GM19452 (cell line): ENCODE data around the gene DLG1.

Experiments
- ATAC-seq: cut with Tn5 transposase; IDR thresholded peaks from one replicate; pipeline ENCODE4 v1.9.1; 2021; ENCODE audit not compliant: unreplicated experiment

The DLG1 gene

GRCh38 chr3:197320582-197320981 lies 22.2 kb upstream of the DLG1 start:
- ATAC-seq: no peak

- ATAC-seq: no peak
These were observed 19.0 kb upstream of the DLG1 start for GRCh38 chr3:197317250-197317963.

- no peak for ATAC-seq
These were observed 14.0 kb upstream of the DLG1 start for GRCh38 chr3:197312431-197312830.

- ATAC-seq: no peak
These were observed 13.2 kb upstream of the DLG1 start for GRCh38 chr3:197311591-197311990.

- ATAC-seq: no peak
These were observed 11.3 kb upstream of the DLG1 start for GRCh38 chr3:197309528-197310361.

GRCh38 chr3:197308591-197308990 lies 10.2 kb upstream of the DLG1 start:
- no peak for ATAC-seq

GRCh38 chr3:197306374-197307086 lies 8.1 kb upstream of the DLG1 start:
- ATAC-seq: no peak

GRCh38 chr3:197305854-197306253 lies 7.4 kb upstream of the DLG1 start:
- ATAC-seq: peak; percentile 91

GRCh38 chr3:197303452-197303851 lies 5.0 kb upstream of the DLG1 start:
- ATAC-seq: no peak

- no peak for ATAC-seq
These were observed 4.4 kb upstream of the DLG1 start for GRCh38 chr3:197302696-197303341.

- no peak for ATAC-seq
These were observed 3.6 kb upstream of the DLG1 start for GRCh38 chr3:197302033-197302432.

GRCh38 chr3:197300361-197300760 lies 1.9 kb upstream of the DLG1 start:
- no peak for ATAC-seq

GRCh38 chr3:197298945-197299854 lies 788 bp upstream of the DLG1 start:
- ATAC-seq: no peak

GRCh38 chr3:197297476-197298340 lies 704 bp downstream of the DLG1 start:
- ATAC-seq: peak; percentile 69

GRCh38 chr3:197297002-197297401 lies 1.4 kb downstream of the DLG1 start:
- ATAC-seq: no peak

- no peak for ATAC-seq
These were observed 1.9 kb downstream of the DLG1 start for GRCh38 chr3:197296545-197296944.

- no peak for ATAC-seq
These were observed 2.5 kb downstream of the DLG1 start for GRCh38 chr3:197295871-197296270.

GRCh38 chr3:197293605-197294237 lies 4.7 kb downstream of the DLG1 start:
- no peak for ATAC-seq

- ATAC-seq: no peak
These were observed 5.8 kb downstream of the DLG1 start for GRCh38 chr3:197292648-197293047.
